Activated CD4-positive, alpha-beta T cell treated with anti-CD3 and anti-CD28 coated beads, Interleukin-2, amount 10 ng/mL, durations not matched to agents 7 days and 5 days (primary cell): Measurements from ENCODE around the gene GGT6. TPM values are rescaled to one million over a fixed set of nuclear protein-coding genes. Genes with fewer than 3 reads are reported as not detected.

Source experiments
- CTCF ChIA-PET: fragments of 350-600 bp; sonication (Branson Sonifier 250); formaldehyde crosslinking; loops from one replicate; lab custom pipeline; 2021; ENCODE audit warnings: antibody characterized with exemption; lab: Charles Lee
- POLR2A ChIA-PET: fragments of 350-600 bp; sonication (Branson Sonifier 250); formaldehyde crosslinking; loops from one replicate; lab custom pipeline; 2021; ENCODE audit warnings: antibody characterized with exemption; lab: Charles Lee
- DNase-seq: peaks from one replicate; pipeline ENCODE4 v3.0.0-alpha.2; 2020
- H3K27ac Mint-ChIP-seq: one replicate; pipeline ENCODE4 v1.8.0; 2021; ENCODE audit warnings: mild to moderate bottlenecking, moderate library complexity, mixed read lengths
- H3K27me3 Mint-ChIP-seq: one replicate; pipeline ENCODE4 v1.8.0; 2021; ENCODE audit warnings: mixed read lengths
- H3K36me3 Mint-ChIP-seq: one replicate; pipeline ENCODE4 v1.8.0; 2021; ENCODE audit warnings: low read depth, mixed read lengths
- H3K4me1 Mint-ChIP-seq: one replicate; pipeline ENCODE4 v1.8.0; 2021; ENCODE audit warnings: mixed read lengths
- H3K4me3 Mint-ChIP-seq: one replicate; pipeline ENCODE4 v1.8.0; 2021; ENCODE audit warnings: mild to moderate bottlenecking, moderate library complexity, mixed read lengths
- H3K9me3 Mint-ChIP-seq: one replicate; pipeline ENCODE4 v1.8.0; 2021; ENCODE audit warnings: mixed read lengths
- total RNA-seq, 2 experiments: library from RNA; stranded (reverse); gene quantifications; one replicate each; pipeline ENCODE4 v1.2.3, GENCODE V29; 2021

GGT6 gene
- total RNA-seq, 2 experiments from 2014 or later: not detected

DNA sequence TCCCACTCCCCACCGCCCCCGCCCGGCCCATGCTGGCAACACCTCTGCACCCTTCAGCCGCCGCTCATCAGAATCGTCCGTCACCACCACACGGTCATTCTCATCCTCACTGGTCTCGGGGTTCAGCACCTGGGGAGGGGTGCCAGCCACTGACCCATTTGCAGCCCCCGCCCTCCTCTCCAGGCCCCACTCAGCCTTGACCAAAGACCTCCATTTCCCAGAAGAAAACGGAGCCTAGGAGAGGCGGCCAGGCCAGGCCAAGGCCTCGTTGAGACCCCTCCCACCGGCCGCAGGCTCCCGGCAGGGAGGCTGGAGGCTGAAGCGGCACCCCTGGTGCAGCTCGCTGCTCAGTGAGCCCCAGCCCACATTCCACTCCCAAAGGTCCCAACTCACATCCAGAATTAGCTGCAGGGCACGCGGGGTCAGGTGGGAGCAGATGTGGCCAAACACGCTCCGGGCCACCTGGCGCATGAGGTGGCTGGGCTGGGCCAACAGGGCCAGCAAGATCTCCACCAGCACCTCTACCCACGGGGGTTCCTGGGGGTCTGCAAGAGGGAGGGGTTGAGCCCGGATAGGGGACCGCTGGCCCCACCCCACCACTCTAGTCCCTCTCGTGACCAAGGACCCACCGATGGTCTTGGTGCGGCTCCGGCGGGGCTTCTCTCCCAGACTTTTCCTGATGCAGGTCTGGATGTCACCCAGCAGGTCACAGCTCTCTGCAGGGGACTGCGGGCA lies 15.0 kb downstream of the GGT6 start:
- Mint-ChIP-seq H3K27ac (no peak overlapping the region), H3K4me1 (no peaks in the 10 kb centered on the region), H3K36me3 (peaks cover 12% of the 10 kb centered on the region), H3K9me3 (no peaks in the 10 kb centered on the region), H3K27me3 (no peaks in the 10 kb centered on the region), H3K4me3 (no peak overlapping the region)
- no peak for DNase-seq
- ChIA-PET CTCF (no interaction called here), POLR2A (no interaction called here)

DNA sequence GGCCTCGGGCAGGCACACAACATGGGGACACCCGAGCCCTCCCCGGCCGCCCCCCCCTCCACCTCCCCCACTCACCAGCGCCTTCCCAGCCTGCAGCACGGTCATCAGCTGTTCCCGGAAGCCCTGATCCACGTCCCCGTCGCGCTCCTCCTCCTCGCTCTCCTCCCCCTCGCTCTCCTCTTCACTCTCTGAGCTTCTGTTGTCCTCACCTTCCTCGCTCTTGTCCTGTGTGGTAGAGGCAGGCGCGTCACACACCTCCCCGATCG lies 15.5 kb downstream of the GGT6 start:
- Mint-ChIP-seq H3K4me3 (no peak overlapping the region), H3K27me3 (no peaks in the 10 kb centered on the region), H3K27ac (no peak overlapping the region), H3K36me3 (peaks cover 9% of the 10 kb centered on the region), H3K4me1 (no peaks in the 10 kb centered on the region), H3K9me3 (no peaks in the 10 kb centered on the region)
- DNase-seq: no peak
- POLR2A ChIA-PET: no interaction called here
- CTCF ChIA-PET: interaction anchor here (1.5 kb wide), 1 partner anchor 22 kb away, joined by 4 read pairs; no protein-coding TSS in a partner anchor

GRCh38 chr17:4544135-4544950 lies 16.0 kb downstream of the GGT6 start:
- Mint-ChIP-seq H3K36me3 (peaks cover 12% of the 10 kb centered on the region), H3K9me3 (no peaks in the 10 kb centered on the region), H3K27ac (no peak overlapping the region), H3K4me1 (no peaks in the 10 kb centered on the region), H3K4me3 (no peak overlapping the region), H3K27me3 (no peaks in the 10 kb centered on the region)
- ChIA-PET CTCF (interaction anchor here (1.5 kb wide), 1 partner anchor 23 kb away, joined by 4 read pairs; no protein-coding TSS in a partner anchor), POLR2A (no interaction called here)
- DNase-seq: no peak

DNA sequence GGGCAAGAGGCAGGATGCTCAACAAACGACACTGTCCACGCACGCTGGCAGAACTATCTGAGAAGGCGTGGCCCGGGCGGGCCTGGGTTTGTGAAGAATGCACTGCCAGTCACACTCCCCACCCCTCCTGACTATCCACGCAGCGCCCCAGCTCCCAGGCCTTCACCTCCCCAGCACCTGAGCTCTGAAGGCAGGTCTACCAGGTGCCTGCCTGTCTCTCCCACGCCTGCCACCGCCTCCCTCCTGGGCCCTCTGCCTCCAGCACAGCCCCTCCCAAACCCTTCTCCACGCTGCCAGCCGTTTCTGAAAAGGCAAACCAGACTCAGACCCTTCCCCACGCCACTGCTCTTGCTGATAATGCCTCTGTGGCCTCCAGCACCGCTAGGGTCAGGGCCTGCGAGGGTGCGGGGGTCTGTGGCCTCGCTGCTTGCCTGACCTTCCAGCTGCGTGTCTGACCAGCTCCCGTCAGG lies 16.8 kb downstream of the GGT6 start:
- Mint-ChIP-seq H3K27ac (no peak overlapping the region), H3K36me3 (peaks cover 12% of the 10 kb centered on the region), H3K9me3 (no peaks in the 10 kb centered on the region), H3K4me1 (no peaks in the 10 kb centered on the region), H3K4me3 (no peak overlapping the region), H3K27me3 (no peaks in the 10 kb centered on the region)
- POLR2A ChIA-PET: no interaction called here
- CTCF ChIA-PET: interaction anchor here (1.5 kb wide), 1 partner anchor 24 kb away, joined by 4 read pairs; no protein-coding TSS in a partner anchor
- DNase-seq: no peak

DNA sequence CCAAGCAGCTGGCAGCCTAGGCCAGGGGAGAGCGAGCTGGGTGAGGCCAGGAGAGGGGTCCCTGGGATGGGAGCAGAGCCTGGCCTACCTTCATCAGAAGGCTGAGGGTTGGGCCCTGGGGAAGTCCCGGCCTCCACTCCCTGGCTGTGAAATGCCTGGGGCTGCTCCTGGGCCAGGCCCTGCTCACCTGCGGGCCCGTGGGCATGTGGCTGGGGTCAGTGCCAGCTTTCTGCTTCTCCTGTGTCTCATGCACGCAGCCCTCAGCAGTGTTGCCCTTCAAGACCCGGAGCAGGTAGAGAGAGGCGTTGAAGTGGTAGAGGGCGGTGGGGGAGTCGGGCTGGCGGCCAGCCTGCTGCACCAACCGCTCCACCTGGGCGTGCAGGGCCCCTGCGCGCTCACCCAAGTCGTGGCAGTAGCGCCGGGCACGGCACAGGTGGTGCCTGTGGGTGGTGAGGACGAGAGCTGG lies 17.6 kb downstream of the GGT6 start:
- POLR2A ChIA-PET: no interaction called here
- CTCF ChIA-PET: no interaction called here
- Mint-ChIP-seq H3K27me3 (no peaks in the 10 kb centered on the region), H3K36me3 (peaks cover 12% of the 10 kb centered on the region), H3K27ac (no peak overlapping the region), H3K4me3 (no peak overlapping the region), H3K4me1 (no peaks in the 10 kb centered on the region), H3K9me3 (no peaks in the 10 kb centered on the region)
- DNase-seq: no peak

- ChIA-PET POLR2A (no interaction called here), CTCF (no interaction called here)
- Mint-ChIP-seq H3K4me1 (no peaks in the 10 kb centered on the region), H3K9me3 (no peaks in the 10 kb centered on the region), H3K4me3 (no peak overlapping the region), H3K36me3 (peaks cover 10% of the 10 kb centered on the region), H3K27me3 (no peaks in the 10 kb centered on the region), H3K27ac (no peak overlapping the region)
- DNase-seq: no peak
Measured at GRCh38 chr17:4542003-4542725, 18.2 kb downstream of the GGT6 start.

DNA sequence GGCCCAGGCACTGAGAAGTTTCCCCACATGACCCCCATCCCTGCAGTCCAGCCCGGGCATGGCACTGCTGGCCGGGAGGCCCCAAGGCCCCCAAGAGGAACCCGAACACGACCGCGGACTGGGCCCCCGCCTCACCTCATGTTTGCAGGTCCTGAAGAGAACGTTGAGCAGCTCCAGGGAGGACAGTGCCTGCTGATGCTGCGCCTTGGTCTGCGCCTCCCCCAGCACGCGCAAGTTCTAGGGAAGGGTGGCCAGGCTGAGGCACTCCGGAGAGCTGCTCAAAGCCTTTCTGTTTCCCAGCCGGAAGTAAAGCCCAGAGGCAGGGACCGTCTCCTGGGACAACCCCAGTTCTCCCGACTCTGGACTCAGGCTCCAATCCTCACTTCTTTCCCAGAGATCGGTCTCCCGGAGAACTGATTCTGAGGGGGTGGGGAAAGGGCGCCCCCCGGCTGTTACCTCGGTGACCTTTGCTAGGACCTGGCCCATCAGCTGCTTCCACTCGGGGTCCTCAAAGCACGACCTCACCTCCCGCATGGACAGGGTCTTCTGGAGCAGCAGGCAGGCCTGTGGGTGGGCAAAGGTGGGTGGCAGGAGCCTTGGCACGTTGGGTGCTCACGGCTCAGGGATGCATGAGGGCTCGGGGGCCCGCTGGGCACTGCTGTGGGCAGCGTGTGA lies 18.9 kb downstream of the GGT6 start:
- Mint-ChIP-seq H3K36me3 (peaks cover 8% of the 10 kb centered on the region), H3K4me3 (no peak overlapping the region), H3K27ac (no peak overlapping the region), H3K27me3 (no peaks in the 10 kb centered on the region), H3K4me1 (no peaks in the 10 kb centered on the region), H3K9me3 (no peaks in the 10 kb centered on the region)
- no peak for DNase-seq
- POLR2A ChIA-PET: no interaction called here
- CTCF ChIA-PET: no interaction called here

DNA sequence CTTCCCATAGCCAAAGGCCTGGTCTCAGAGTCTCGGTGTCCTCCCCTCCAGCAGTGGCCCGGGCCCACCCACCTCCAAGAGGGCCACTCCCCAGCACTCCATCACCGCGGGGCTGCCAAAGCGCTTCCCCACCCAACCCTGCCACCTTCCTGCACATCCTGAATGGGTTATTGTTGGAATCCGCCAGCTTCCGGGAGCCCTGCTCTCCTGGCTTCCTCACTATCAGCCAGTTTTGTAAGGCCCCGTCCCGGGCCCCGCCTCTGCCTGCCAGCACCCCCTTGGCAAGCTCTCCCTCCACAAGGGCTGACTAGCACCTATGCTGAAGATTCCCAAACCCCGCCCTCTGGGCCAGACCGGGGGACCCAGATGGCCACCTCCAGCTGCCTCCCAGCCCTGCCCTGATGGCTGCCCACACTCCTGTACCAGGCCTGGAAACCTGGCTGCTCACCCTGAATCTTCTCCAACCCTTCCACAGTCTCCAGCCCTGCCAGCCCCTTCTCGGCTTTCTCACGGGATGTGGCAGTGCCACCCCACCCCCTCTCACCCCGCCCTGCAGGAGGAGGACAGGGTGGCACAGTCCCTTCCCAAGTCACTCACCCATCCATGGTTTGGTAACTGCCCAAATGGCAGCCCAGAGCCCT lies 19.6 kb downstream of the GGT6 start:
- Mint-ChIP-seq H3K36me3 (peaks cover 8% of the 10 kb centered on the region), H3K27me3 (no peaks in the 10 kb centered on the region), H3K4me3 (no peak overlapping the region), H3K9me3 (no peaks in the 10 kb centered on the region), H3K27ac (no peak overlapping the region), H3K4me1 (no peaks in the 10 kb centered on the region)
- CTCF ChIA-PET: no interaction called here
- POLR2A ChIA-PET: no interaction called here
- no peak for DNase-seq

GRCh38 chr17:4540224-4540651 lies 20.1 kb downstream of the GGT6 start:
- Mint-ChIP-seq H3K4me3 (no peak overlapping the region), H3K4me1 (no peaks in the 10 kb centered on the region), H3K27me3 (no peaks in the 10 kb centered on the region), H3K27ac (no peak overlapping the region), H3K36me3 (peaks cover 8% of the 10 kb centered on the region), H3K9me3 (no peaks in the 10 kb centered on the region)
- ChIA-PET CTCF (no interaction called here), POLR2A (no interaction called here)
- DNase-seq: no peak

DNA sequence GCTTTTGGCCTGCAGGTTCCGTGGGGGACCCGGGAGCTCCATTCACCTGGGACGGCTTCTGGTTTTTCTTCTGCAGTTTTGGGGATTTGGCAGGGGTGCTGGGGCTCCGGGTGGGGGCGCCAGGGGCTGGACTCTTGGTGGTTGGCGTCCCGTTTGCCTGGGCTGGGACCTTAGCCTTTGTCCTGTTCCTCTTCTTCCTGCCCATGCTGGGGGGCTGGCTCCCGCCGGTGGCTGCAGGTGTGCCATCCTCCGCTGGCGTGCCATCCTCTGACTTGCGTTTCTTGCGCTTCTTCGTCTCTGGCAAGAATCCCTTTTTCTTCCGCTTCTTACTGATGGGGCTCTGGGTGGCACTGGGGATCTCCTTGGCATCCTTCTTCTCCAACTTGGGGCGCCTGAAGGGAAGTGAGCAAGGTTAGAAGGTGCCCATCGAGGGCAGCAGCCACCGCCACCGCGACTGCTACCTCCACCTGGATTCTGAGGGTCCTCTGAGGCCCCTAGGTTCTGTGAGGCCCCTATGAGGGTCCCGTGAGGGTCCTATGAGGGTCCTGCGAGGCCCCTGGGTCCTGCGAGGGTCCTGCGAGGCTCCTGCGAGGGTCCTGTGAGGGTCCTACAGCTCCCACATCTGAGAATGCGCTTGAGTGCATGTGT lies 20.7 kb downstream of the GGT6 start:
- Mint-ChIP-seq H3K36me3 (peaks cover 8% of the 10 kb centered on the region), H3K27ac (no peak overlapping the region), H3K4me3 (no peak overlapping the region), H3K4me1 (no peaks in the 10 kb centered on the region), H3K27me3 (no peaks in the 10 kb centered on the region), H3K9me3 (no peaks in the 10 kb centered on the region)
- CTCF ChIA-PET: interaction anchor here (0.5 kb wide), 1 partner anchor 110 kb away, joined by 4 read pairs; no protein-coding TSS in a partner anchor
- DNase-seq: no peak
- POLR2A ChIA-PET: no interaction called here

- ChIA-PET POLR2A (no interaction called here), CTCF (interaction anchor here (0.5 to 1.1 kb wide), 2 partner anchors 15 to 109 kb away, joined by 3 to 4 read pairs; no protein-coding TSS in a partner anchor)
- H3K27ac Mint-ChIP-seq: no peak overlapping the region
- peaks cover 8% of the 10 kb centered on the region for H3K36me3 Mint-ChIP-seq
- no peaks in the 10 kb centered on the region for H3K9me3 Mint-ChIP-seq
- DNase-seq: no peak
- H3K27me3 Mint-ChIP-seq: no peaks in the 10 kb centered on the region
- H3K4me1 Mint-ChIP-seq: no peaks in the 10 kb centered on the region
- no peak overlapping the region for H3K4me3 Mint-ChIP-seq
Measured at GRCh38 chr17:4539025-4539424, 21.4 kb downstream of the GGT6 start.
